Lower lobe of right lung (tissue), 2 donors: ENCODE results near the gene TMED9. TPM values are rescaled to one million over a fixed set of nuclear protein-coding genes. Genes with fewer than 3 reads are reported as not detected.

ENCODE experiments used
- ATAC-seq, 2 donors: fragments of 200-7000 bp; cut with Tn5 transposase; one replicate each; pipeline ENCODE4 v1.9.1; 2020 to 2022; ENCODE audit warnings: mild to moderate bottlenecking in 2 of 2, moderate library complexity in 2 of 2
- DNase-seq: peaks from one replicate; pipeline ENCODE4 v3.0.0-alpha.2; 2020
- H3K27ac ChIP-seq: fragments of 200-600 bp; one replicate; pipeline ENCODE4 v1.8.0; 2022
- H3K27me3 ChIP-seq: fragments of 200-600 bp; one replicate; pipeline ENCODE4 v1.8.0; 2022; ENCODE audit warnings: low read depth
- H3K36me3 ChIP-seq: fragments of 200-600 bp; one replicate; pipeline ENCODE4 v1.8.0; 2022; ENCODE audit warnings: mild to moderate bottlenecking
- H3K4me1 ChIP-seq: fragments of 200-600 bp; one replicate; pipeline ENCODE4 v1.8.0; 2022
- H3K4me3 ChIP-seq: fragments of 200-600 bp; one replicate; pipeline ENCODE4 v1.8.0; 2022; ENCODE audit warnings: mild to moderate bottlenecking
- H3K9me3 ChIP-seq: fragments of 200-600 bp; one replicate; pipeline ENCODE4 v1.8.0; 2022
- intact Hi-C: fragments of 100-400 bp; cut with DNase I; formaldehyde crosslinking; loops from one replicate; pipeline ENCODE4 v1.11.0; 2022
- total RNA-seq: library from RNA; stranded (reverse); fragmentation: NEBNext Ultra II Directional; extraction: Animal tissue kit (Norgen Biotek cat#: 25700); gene quantifications from one replicate; pipeline ENCODE4 v1.2.1, GENCODE V29; 2021
- TF ChIP-seq, protein P1 (sequence below): fragments of 200-600 bp; IDR thresholded peaks from one replicate; pipeline ENCODE4 v1.8.0; 2022; ENCODE audit warnings: antibody characterized with exemption, mild to moderate bottlenecking
- donor health status: DM: no; HTN: yes; CAD: no; lungs with severe emphysema.

Gene TMED9
- total RNA-seq, 1 donor from 2014 or later, result 132 TPM

DNA sequence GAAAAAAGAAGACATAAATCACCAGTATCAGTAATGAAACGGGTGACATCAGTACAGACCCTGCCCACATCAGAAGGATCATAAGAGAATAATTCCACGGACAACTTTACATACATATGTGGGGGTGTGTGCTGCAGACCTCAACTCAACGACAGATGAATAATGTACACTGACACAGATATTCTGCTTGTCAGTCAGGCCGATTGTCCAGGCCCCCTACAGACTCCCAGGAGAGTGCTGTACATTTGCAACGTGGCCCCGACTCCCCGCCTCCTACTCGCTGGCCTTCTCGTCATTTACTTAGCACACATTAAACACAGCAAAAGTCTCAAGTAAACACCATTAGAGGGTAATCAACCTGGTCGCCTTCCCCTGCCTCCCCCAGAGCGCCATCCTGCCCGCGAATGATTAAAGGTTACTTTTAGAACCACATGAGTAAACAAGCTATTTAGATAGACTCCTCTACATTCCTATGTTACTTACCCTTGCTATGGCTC is 3.5 kb upstream of the TMED9 start:
- H3K9me3 ChIP-seq, result no peaks in the 10 kb centered on the region
- H3K27ac ChIP-seq, result no peak overlapping the region
- H3K27me3 ChIP-seq, result peaks cover 14% of the 10 kb centered on the region
- ATAC-seq (no peak), DNase-seq (no peak)
- intact Hi-C loops, result no loop called here
- peaks cover 4% of the 10 kb centered on the region for H3K36me3 ChIP-seq
- peaks cover 11% of the 10 kb centered on the region for H3K4me1 ChIP-seq
- TF ChIP-seq, protein P1, sequence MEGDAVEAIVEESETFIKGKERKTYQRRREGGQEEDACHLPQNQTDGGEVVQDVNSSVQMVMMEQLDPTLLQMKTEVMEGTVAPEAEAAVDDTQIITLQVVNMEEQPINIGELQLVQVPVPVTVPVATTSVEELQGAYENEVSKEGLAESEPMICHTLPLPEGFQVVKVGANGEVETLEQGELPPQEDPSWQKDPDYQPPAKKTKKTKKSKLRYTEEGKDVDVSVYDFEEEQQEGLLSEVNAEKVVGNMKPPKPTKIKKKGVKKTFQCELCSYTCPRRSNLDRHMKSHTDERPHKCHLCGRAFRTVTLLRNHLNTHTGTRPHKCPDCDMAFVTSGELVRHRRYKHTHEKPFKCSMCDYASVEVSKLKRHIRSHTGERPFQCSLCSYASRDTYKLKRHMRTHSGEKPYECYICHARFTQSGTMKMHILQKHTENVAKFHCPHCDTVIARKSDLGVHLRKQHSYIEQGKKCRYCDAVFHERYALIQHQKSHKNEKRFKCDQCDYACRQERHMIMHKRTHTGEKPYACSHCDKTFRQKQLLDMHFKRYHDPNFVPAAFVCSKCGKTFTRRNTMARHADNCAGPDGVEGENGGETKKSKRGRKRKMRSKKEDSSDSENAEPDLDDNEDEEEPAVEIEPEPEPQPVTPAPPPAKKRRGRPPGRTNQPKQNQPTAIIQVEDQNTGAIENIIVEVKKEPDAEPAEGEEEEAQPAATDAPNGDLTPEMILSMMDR, result no peak
- H3K4me3 ChIP-seq, result no peak overlapping the region

DNA sequence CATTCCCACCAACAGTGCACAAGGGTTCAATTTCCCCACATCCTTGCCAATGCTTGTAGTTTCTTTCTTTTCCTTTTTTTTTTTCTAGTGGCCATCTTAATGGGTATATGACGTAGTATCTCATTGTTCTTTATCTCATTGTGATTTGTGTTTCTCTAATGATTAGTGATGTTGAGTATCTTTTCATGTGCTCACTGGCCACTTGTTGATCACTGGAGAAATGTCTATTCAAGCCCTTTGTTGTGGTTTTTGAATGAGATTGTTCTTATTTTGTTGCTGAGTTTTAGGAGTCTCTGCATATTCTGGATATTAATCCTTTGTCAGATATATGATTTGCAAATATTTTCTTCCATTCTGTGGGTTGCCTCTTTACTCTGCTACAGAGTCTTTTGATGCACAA is 1.6 kb upstream of the TMED9 start:
- no peak for DNase-seq
- Histone ChIP-seq H3K9me3 (no peaks in the 10 kb centered on the region), H3K36me3 (peaks cover 24% of the 10 kb centered on the region), H3K27ac (no peak overlapping the region), H3K4me1 (peaks cover 17% of the 10 kb centered on the region), H3K4me3 (no peak overlapping the region), H3K27me3 (peaks cover 14% of the 10 kb centered on the region)
- TF ChIP-seq, protein P1, result no peak
- intact Hi-C loops, result no loop called here
- ATAC-seq, result no peak

DNA sequence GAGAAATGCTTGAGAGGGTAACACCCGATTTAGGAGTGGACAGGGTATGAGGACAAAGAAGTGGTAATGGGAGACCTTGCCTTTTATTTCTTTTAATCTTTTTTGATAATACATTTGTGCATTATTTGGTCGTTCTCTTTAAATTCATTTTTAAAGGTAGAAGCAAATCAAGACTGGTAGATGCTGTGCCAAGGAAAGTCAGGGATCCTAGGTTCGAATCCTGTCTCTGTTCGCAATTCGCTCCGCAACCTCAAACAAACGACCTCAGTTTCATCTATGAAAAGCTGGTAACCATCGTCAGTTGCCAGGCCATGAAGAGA is 353 bp upstream of the TMED9 start:
- TF ChIP-seq, protein P1, result no peak
- peak overlapping the region; percentile 85 for H3K27ac ChIP-seq

DNA sequence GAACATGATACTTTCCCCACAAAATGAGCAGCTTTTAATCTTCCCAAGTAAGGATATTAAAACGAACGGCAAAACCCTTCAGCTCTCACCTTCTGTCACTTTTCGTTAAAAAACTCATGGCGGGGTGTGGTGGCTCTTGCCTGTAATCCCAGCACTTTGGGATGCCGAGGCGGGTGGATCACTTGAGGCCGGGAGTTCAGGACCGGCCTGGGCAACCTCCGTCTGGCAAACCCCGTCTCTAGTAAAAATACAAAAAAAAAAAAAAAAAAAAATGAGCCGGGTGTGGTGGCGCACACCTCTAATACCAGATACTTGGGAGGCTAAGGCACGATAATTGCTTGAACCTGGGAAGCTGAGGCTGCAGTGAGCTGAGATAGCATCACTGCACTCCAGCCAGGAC is 902 bp downstream of the TMED9 start:
- TF ChIP-seq, protein P1, result no peak
- Histone ChIP-seq H3K4me1 (peaks cover 17% of the 10 kb centered on the region), H3K4me3 (peak overlapping the region; percentile 96), H3K27ac (peak overlapping the region; percentile 85), H3K9me3 (no peaks in the 10 kb centered on the region), H3K27me3 (peaks cover 14% of the 10 kb centered on the region), H3K36me3 (peaks cover 38% of the 10 kb centered on the region)
- DNase-seq, result no peak
- no peak for ATAC-seq
- intact Hi-C loops, result no loop called here

More for the DNA sequence above, 353 bp upstream of the TMED9 start:
- Histone ChIP-seq H3K4me3 (peak overlapping the region; percentile 96), H3K27me3 (peaks cover 14% of the 10 kb centered on the region), H3K36me3 (peaks cover 36% of the 10 kb centered on the region), H3K4me1 (peaks cover 17% of the 10 kb centered on the region), H3K9me3 (no peaks in the 10 kb centered on the region)
- ATAC-seq (no peak), DNase-seq (no peak)
- intact Hi-C loops, result no loop called here

DNA sequence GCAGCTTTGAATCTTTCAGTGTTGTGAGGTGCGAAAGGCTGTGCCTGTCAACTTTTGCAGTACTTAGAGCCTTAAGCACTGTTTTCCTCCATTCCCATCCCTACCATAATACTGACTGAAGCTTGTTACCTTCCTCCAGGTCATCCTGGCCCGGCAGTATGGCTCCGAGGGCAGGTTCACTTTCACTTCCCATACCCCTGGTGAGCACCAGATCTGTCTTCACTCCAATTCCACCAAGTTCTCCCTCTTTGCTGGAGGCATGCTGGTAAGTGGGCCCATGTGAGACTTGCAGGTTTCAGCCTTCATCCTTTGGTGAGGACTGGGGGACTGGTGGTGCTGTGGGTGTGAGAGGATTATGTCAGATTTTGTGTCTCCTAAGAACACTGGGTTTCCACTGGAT is 1.5 kb downstream of the TMED9 start:
- TF ChIP-seq, protein P1, result no peak
- H3K27ac ChIP-seq, result no peak overlapping the region
- peak overlapping the region; percentile 96 for H3K4me3 ChIP-seq
- ATAC-seq, result no peak
- peaks cover 11% of the 10 kb centered on the region for H3K27me3 ChIP-seq
- intact Hi-C loops, result no loop called here
- no peak for DNase-seq
- no peaks in the 10 kb centered on the region for H3K9me3 ChIP-seq
- peaks cover 38% of the 10 kb centered on the region for H3K36me3 ChIP-seq
- H3K4me1 ChIP-seq, result peaks cover 17% of the 10 kb centered on the region

DNA sequence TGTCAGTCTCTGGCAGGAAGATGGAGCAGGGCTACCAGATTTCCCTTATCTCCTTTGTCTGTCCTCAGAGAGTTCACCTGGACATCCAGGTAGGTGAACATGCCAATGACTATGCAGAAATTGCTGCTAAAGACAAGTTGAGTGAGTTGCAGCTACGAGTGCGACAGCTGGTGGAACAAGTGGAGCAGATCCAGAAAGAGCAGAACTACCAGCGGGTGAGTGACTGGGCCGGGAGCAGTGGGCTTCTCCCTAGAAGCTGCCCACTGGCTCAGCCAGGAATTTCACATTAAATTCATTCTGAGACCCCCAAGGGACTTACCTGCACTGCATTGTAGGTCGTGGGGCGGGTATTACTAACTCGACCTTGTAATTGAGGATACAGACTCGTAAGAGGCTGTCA is 2.1 kb downstream of the TMED9 start:
- intact Hi-C loops, result no loop called here
- no peak for ATAC-seq
- Histone ChIP-seq H3K27me3 (peaks cover 6% of the 10 kb centered on the region), H3K4me1 (peaks cover 17% of the 10 kb centered on the region), H3K27ac (no peak overlapping the region), H3K4me3 (no peak overlapping the region), H3K36me3 (peaks cover 38% of the 10 kb centered on the region), H3K9me3 (no peaks in the 10 kb centered on the region)
- TF ChIP-seq, protein P1, result no peak
- DNase-seq, result no peak
